ENCODE measurements around the gene PKDCC.

Gene PKDCC

DNA sequence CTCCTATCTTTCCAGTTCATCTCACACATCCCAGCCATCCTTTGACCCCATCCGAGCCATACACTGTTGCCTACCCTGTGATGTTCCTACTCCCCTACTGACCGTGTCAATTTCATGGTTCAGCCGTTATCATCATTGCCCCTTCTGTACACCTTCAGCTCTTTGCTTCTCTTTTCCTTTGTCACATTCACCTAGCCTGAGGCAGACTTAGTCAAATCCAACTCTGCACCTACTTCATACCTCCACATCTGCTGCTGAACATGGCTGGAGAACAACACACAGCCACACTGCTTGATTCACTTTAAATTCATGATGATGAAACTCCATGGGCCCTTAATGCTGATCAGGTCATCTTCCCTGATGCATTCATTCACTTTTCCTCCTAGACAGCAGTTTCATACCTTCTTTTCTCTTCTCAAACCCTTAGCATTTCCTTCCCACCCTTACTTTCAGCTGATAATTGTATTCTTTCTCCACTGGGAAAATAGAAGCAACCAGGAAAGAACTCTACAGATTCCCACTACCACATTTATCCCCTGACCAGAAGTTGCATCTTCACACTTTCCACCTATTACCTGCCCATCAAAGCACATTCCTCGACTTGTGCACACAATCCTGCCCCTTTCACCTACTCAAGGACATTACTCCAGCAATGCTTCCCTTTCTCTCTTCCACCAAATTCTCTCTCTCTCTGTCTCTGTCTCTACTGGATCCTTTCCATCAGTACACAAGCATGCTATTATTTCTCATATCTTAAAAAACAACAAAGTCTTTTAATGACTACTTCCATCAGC lies 59.6 kb downstream of the PKDCC start:
- DNase-seq (ENCODE audit: low spot score), result no peak
